Natural killer cell (primary cell): ENCODE results near the gene VWA2. TPM values are rescaled to one million over a fixed set of nuclear protein-coding genes. Genes with fewer than 3 reads are reported as not detected.

Experiments
- ATAC-seq, 3 donors: fragments of 150-1000 bp in 2 of 3; fragments of 200-7000 bp in 1 of 3; cut with Tn5 transposase; 1 replicate in 1 of 3; 2 replicates in 2 of 3; pipeline ENCODE4 v1.10.0; 2021; ENCODE audit warnings: mild to moderate bottlenecking in 2 of 3, moderate library complexity in 2 of 3
- DNase-seq, 2 donors: peaks; one replicate each; pipeline versions ENCODE4 v3.0.0 to v3.0.0-alpha.2; 2013 to 2021; ENCODE audit warnings: mixed read lengths in 1 of 2
- H3K27ac ChIP-seq: one replicate; pipeline ENCODE4 v1.5.1; 2013; ENCODE audit warnings: mild to moderate bottlenecking, low read length
- H3K27me3 ChIP-seq: one replicate; pipeline ENCODE4 v1.6.1; 2013; ENCODE audit warnings: low read length; ENCODE audit not compliant: control insufficient read depth, insufficient read depth
- H3K36me3 ChIP-seq: one replicate; pipeline ENCODE4 v1.6.1; 2013; ENCODE audit warnings: low read length; ENCODE audit not compliant: control insufficient read depth, insufficient read depth
- H3K4me1 ChIP-seq: one replicate; pipeline ENCODE4 v1.6.1; 2013; ENCODE audit warnings: low read length; ENCODE audit not compliant: control insufficient read depth, insufficient read depth
- H3K4me3 ChIP-seq: one replicate; pipeline ENCODE4 v1.5.1; 2013; ENCODE audit warnings: low read length
- H3K9me3 ChIP-seq: one replicate; pipeline ENCODE4 v1.6.1; 2013; ENCODE audit warnings: low read length; ENCODE audit not compliant: control insufficient read depth, insufficient read depth
- H3K27ac Mint-ChIP-seq, 2 donors: one replicate each; pipeline ENCODE4 v1.8.0; 2022; ENCODE audit warnings: mild to moderate bottlenecking in 2 of 2, mixed read lengths in 2 of 2, moderate library complexity in 1 of 2
- H3K27me3 Mint-ChIP-seq, 2 donors: one replicate each; pipeline ENCODE4 v1.8.0; 2022; ENCODE audit warnings: low read depth in 2 of 2, mixed read lengths in 2 of 2
- H3K36me3 Mint-ChIP-seq: one replicate; pipeline ENCODE4 v1.8.0; 2022; ENCODE audit warnings: mixed read lengths
- H3K4me1 Mint-ChIP-seq, 2 donors: one replicate each; pipeline ENCODE4 v1.8.0; 2022; ENCODE audit warnings: mixed read lengths in 2 of 2
- H3K4me3 Mint-ChIP-seq: one replicate; pipeline ENCODE4 v1.8.0; 2022; ENCODE audit warnings: mild to moderate bottlenecking, moderate library complexity, mixed read lengths
- H3K9me3 Mint-ChIP-seq, 2 donors: one replicate each; pipeline ENCODE4 v1.8.0; 2022; ENCODE audit warnings: mixed read lengths in 2 of 2
- WGBS: methylation state at CpG from one replicate; pipeline ENCODE4 v1.1.7; 2013; ENCODE audit warnings: missing lambda C conversion rate; ENCODE audit not compliant: insufficient coverage; 5-methylcytosine and 5-hydroxymethylcytosine counted together
- intact Hi-C: fragments of 100-400 bp; cut with micrococcal nuclease; formaldehyde crosslinking; loops from one replicate; pipeline ENCODE4 v1.14.2; 2022
- total RNA-seq, 4 donors: library from RNA; stranded (reverse); fragments of 120-200 nt in 1 of 4; gene quantifications; one replicate each; pipeline versions ENCODE4 v1.2.3 to v1.2.4, GENCODE V29; 2013 to 2022
- TF ChIP-seq, protein P1 (sequence below): fragments of 200-600 bp; IDR thresholded peaks from one replicate; pipeline ENCODE4 v1.8.0; 2022; ENCODE audit warnings: antibody characterized with exemption

Gene VWA2
- total RNA-seq, 3 donors from 2014 or later (not counting 1 experiment from before 2014, with no cell fraction given), result not detected

DNA sequence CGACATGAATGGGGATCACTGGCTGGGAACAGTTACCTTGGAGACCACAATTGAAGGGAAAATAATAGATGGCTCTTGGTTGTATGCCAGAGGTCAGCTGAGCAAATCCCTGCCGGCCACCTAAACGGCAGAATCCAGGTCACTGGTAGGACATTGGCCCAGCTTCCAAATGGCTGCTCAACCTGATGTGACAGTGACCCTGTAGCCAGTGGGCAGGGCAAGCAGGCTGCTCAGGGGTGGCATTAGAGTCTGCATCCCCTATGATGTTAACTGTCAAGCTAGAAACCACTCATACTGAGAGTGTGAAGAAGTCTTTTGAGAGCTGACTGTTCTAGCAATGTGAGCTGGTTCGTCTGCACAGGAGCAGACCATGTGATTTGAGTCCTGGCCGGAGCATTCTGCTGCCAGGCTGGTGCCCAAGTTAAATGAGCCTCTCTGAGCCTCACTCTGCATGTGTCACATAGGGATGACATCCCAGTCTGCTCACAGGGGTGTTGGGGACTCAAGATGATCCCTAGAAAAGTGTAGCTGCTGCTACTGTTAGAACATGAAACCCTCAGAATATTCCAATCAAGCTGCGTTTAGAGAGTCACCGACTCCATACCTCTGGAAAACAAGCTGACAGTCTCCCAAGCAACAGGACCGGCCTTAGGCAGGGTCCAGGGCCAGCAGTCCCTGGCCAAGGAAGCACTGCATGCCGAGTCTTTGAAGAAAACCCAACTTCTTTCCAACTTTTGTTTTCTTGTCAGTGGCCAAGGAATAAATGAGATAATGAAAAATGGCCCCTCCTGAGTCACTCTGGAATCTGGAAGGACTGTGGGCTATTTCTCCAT lies 69.7 kb downstream of the VWA2 start:
- H3K9me3 Mint-ChIP-seq, result no peaks in the 10 kb centered on the region
- H3K27me3 Mint-ChIP-seq, result no peaks in the 10 kb centered on the region
- H3K36me3 Mint-ChIP-seq, result no peaks in the 10 kb centered on the region
- Histone ChIP-seq H3K4me1 (peaks cover 16% of the 10 kb centered on the region), H3K27ac (no peak overlapping the region), H3K9me3 (no peaks in the 10 kb centered on the region), H3K27me3 (no peaks in the 10 kb centered on the region), H3K36me3 (no peaks in the 10 kb centered on the region), H3K4me3 (no peak overlapping the region)
- H3K4me1 Mint-ChIP-seq, result peaks cover 9 to 10% of the 10 kb centered on the region in 2 donors
- intact Hi-C loops, result loop anchor here (10.0 kb wide), 2 partner anchors 146 to 826 kb away; no protein-coding TSS in a partner anchor
- WGBS, result 90% methylated on average over 9 of the region's 9 CpGs
- no peak for DNase-seq
- no peak overlapping the region for H3K4me3 Mint-ChIP-seq
- H3K27ac Mint-ChIP-seq, result no peak overlapping the region
- TF ChIP-seq, protein P1, sequence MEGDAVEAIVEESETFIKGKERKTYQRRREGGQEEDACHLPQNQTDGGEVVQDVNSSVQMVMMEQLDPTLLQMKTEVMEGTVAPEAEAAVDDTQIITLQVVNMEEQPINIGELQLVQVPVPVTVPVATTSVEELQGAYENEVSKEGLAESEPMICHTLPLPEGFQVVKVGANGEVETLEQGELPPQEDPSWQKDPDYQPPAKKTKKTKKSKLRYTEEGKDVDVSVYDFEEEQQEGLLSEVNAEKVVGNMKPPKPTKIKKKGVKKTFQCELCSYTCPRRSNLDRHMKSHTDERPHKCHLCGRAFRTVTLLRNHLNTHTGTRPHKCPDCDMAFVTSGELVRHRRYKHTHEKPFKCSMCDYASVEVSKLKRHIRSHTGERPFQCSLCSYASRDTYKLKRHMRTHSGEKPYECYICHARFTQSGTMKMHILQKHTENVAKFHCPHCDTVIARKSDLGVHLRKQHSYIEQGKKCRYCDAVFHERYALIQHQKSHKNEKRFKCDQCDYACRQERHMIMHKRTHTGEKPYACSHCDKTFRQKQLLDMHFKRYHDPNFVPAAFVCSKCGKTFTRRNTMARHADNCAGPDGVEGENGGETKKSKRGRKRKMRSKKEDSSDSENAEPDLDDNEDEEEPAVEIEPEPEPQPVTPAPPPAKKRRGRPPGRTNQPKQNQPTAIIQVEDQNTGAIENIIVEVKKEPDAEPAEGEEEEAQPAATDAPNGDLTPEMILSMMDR, result no peak
- no peak for ATAC-seq

DNA sequence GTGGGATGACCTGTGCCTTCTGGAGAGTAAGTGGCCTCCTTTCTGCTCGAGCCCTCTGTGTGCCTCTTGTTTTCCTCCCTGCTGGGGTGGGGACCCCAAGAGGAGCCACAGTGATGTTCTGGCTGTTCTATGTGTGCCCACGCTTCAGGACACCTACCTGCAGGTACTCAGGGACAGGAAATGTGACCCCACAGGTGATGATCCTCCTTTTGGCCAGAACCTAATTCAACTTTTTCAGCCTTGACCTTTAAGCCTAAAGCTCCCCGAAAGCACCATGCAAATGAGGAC lies 70.3 kb downstream of the VWA2 start:
- TF ChIP-seq, protein P1, result no peak
- DNase-seq (no peak), ATAC-seq (no peak)
- Histone ChIP-seq H3K27ac (no peak overlapping the region), H3K36me3 (no peaks in the 10 kb centered on the region), H3K9me3 (no peaks in the 10 kb centered on the region), H3K4me3 (no peak overlapping the region), H3K27me3 (no peaks in the 10 kb centered on the region), H3K4me1 (peaks cover 10% of the 10 kb centered on the region)
- intact Hi-C loops, result loop anchor here (10.0 kb wide), 2 partner anchors 145 to 825 kb away; no protein-coding TSS in a partner anchor
- Mint-ChIP-seq H3K27ac (no peak overlapping the region), H3K4me3 (no peak overlapping the region), H3K27me3 (no peaks in the 10 kb centered on the region), H3K9me3 (no peaks in the 10 kb centered on the region), H3K36me3 (no peaks in the 10 kb centered on the region), H3K4me1 (peaks cover 3 to 5% of the 10 kb centered on the region in 2 donors)
- WGBS, result 80% methylated on average over 2 of the region's 3 CpGs

DNA sequence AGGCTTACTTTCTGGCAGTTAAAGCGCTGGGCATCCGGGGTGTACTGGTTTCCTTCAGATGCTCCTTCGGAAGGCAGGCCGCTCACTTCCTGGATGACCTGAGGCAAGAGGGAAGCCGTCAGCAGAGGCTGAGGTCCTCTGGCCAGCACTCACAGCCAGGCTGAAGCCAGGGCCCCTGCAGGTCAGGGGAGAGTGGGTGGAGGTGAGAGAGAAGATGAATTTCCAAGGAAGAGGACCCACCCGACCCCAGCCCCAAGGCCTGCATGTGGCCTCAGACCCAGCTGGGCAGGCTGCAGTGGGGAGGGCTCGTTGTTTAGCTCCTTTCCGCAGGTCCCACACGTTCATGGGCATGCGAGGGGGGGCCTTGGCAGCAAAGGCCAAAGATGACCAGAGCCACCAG lies 71.3 kb downstream of the VWA2 start:
- H3K27ac Mint-ChIP-seq, result no peak overlapping the region
- no peaks in the 10 kb centered on the region for H3K36me3 Mint-ChIP-seq
- no peak overlapping the region for H3K27ac ChIP-seq
- no peaks in the 10 kb centered on the region for H3K9me3 Mint-ChIP-seq
- no peaks in the 10 kb centered on the region for H3K9me3 ChIP-seq
- no peak overlapping the region for H3K4me3 ChIP-seq
- no peak overlapping the region for H3K4me3 Mint-ChIP-seq
- intact Hi-C loops, result no loop called here
- TF ChIP-seq, protein P1, result no peak
- no peak for ATAC-seq
- no peak for DNase-seq
- no peaks in the 10 kb centered on the region for H3K27me3 ChIP-seq
- H3K27me3 Mint-ChIP-seq, result no peaks in the 10 kb centered on the region
- 86% methylated on average over 10 of the region's 10 CpGs for WGBS
- no peaks in the 10 kb centered on the region for H3K4me1 Mint-ChIP-seq
- no peaks in the 10 kb centered on the region for H3K36me3 ChIP-seq
- no peaks in the 10 kb centered on the region for H3K4me1 ChIP-seq

DNA sequence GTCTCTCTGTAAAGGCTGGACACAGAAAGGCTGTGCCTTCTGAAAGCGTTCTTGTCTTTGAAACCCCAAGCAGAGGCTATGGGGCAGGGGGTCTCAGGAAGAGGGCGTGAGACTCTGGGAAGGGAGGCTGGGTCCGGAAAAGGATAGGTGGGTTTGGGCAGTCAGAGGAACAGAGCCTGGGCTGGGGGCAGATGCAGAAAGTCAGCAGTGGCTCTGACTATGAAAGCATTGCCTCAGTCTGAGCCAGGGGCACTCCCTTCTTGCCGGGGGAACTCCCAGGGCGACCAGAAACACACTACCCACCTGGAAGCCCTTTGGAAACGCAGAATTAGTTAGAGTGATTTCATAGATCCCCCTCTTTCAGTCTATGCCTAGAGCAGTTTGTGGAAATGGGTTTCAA lies 72.0 kb downstream of the VWA2 start:
- Mint-ChIP-seq H3K9me3 (no peaks in the 10 kb centered on the region), H3K36me3 (no peaks in the 10 kb centered on the region), H3K27me3 (no peaks in the 10 kb centered on the region), H3K27ac (no peak overlapping the region), H3K4me1 (no peaks in the 10 kb centered on the region), H3K4me3 (no peak overlapping the region)
- no peaks in the 10 kb centered on the region for H3K27me3 ChIP-seq
- H3K4me3 ChIP-seq, result no peak overlapping the region
- H3K27ac ChIP-seq, result no peak overlapping the region
- intact Hi-C loops, result no loop called here
- H3K9me3 ChIP-seq, result no peaks in the 10 kb centered on the region
- TF ChIP-seq, protein P1, result no peak
- ATAC-seq (no peak), DNase-seq (no peak)
- 75% methylated on average over 6 of the region's 6 CpGs for WGBS
- no peaks in the 10 kb centered on the region for H3K36me3 ChIP-seq
- no peaks in the 10 kb centered on the region for H3K4me1 ChIP-seq
